Lower leg skin (tissue), 4 donors: ENCODE data around the gene CAMTA1. TPM values are rescaled to one million over a fixed set of nuclear protein-coding genes. Genes with fewer than 3 reads are reported as not detected.

Source experiments
- DNase-seq, 2 donors: peaks; one replicate each; pipeline ENCODE4 v3.0.0-alpha.2; 2019; ENCODE audit warnings: low spot score in 2 of 2
- H3K4me3 ChIP-seq: fragments of 200-600 bp; sonication (generic); 2 replicates; pipeline ENCODE4 v1.5.1; 2017; ENCODE audit warnings: mild to moderate bottlenecking, low read depth; ENCODE audit not compliant: poor library complexity, severe bottlenecking
- CTCF ChIP-seq, 3 donors: fragments of 450-650 bp; IDR thresholded peaks; one replicate each; pipeline ENCODE4 v1.5.1; 2016; ENCODE audit warnings: antibody characterized with exemption in 3 of 3, mild to moderate bottlenecking in 3 of 3, moderate library complexity in 2 of 3
- POLR2A ChIP-seq, 2 donors: fragments of 450-650 bp; IDR thresholded peaks; one replicate each; pipeline ENCODE4 v1.6.1; 2016 to 2017; ENCODE audit warnings: antibody characterized with exemption in 2 of 2, mild to moderate bottlenecking in 1 of 2, moderate library complexity in 1 of 2
- WGBS, 2 donors: methylation state at CpG; one replicate each; pipeline ENCODE4 v1.1.5; 2018; 5-methylcytosine and 5-hydroxymethylcytosine counted together
- intact Hi-C: fragments of 100-400 bp; cut with DNase I; formaldehyde crosslinking; loops from one replicate; pipeline ENCODE4 v1.15.0; 2023; ENCODE audit warnings: low total_unique reads
- total RNA-seq, 4 donors: library from RNA; depleted of rRNA; stranded (reverse); fragments of >200 nt; gene quantifications; one replicate each; pipeline ENCODE4 v1.1.0, GENCODE V29; 2016

The CAMTA1 gene
- total RNA-seq, 4 donors from 2014 or later: 24.4 to 52.3 (median 32.9) TPM

GRCh38 chr1:6989212-6990159, 204.2 kb downstream of the CAMTA1 start:
- H3K4me3 ChIP-seq: no peak overlapping the region
- 42 to 46% methylated on average over 13 of the region's 13 CpGs for WGBS, 2 donors
- intact Hi-C loops: no loop called here
- no peak for DNase-seq
- TF ChIP-seq POLR2A (IDR thresholded peaks at IDR 0.05) (no peak), CTCF (IDR thresholded peaks at IDR 0.05) (no peak)

GRCh38 chr1:6991266-6991665, 206.0 kb downstream of the CAMTA1 start:
- intact Hi-C loops: no loop called here
- H3K4me3 ChIP-seq: no peak overlapping the region
- 47 to 64% methylated on average over 1 of the region's 1 CpG for WGBS, 2 donors
- no peak for DNase-seq
- TF ChIP-seq CTCF (IDR thresholded peaks at IDR 0.05): no peak
- TF ChIP-seq POLR2A (IDR thresholded peaks at IDR 0.05): no peak

- no peak for TF ChIP-seq POLR2A (IDR thresholded peaks at IDR 0.05)
- TF ChIP-seq CTCF (IDR thresholded peaks at IDR 0.05): no peak
- WGBS, 2 donors: 84 to 88% methylated on average over 5 of the region's 5 CpGs
- no peak for DNase-seq
- no peak overlapping the region for H3K4me3 ChIP-seq
- intact Hi-C loops: no loop called here
Measured at GRCh38 chr1:6995789-6996188, 210.5 kb downstream of the CAMTA1 start.

GRCh38 chr1:6996371-6996770, 211.1 kb downstream of the CAMTA1 start:
- no peak overlapping the region for H3K4me3 ChIP-seq
- no peak for DNase-seq
- no peak for TF ChIP-seq CTCF (IDR thresholded peaks at IDR 0.05)
- TF ChIP-seq POLR2A (IDR thresholded peaks at IDR 0.05): no peak
- intact Hi-C loops: no loop called here

GRCh38 chr1:6996866-6997265, 211.6 kb downstream of the CAMTA1 start:
- intact Hi-C loops: no loop called here

More at GRCh38 chr1:6996866-6997265, 211.6 kb downstream of the CAMTA1 start:
- 78 to 81% methylated on average over 10 of the region's 10 CpGs for WGBS, 2 donors
- no peak overlapping the region for H3K4me3 ChIP-seq
- DNase-seq: no peak
- TF ChIP-seq POLR2A (IDR thresholded peaks at IDR 0.05): no peak
- no peak for TF ChIP-seq CTCF (IDR thresholded peaks at IDR 0.05)
